MM.1S (cell line): ENCODE data around the gene RXFP4.
A peak's percentile ranks its signal among the peaks of the same experiment; 100 is the strongest.
"Not testable (repeated sequence)": the region's sequence is repeated elsewhere in the genome, so short reads cannot be mapped to it uniquely, and the experiment has no call there.

ENCODE experiments used
- DNase-seq: peaks from one replicate; pipeline ENCODE4 v3.0.0-alpha.2; 2015
- H2AFZ ChIP-seq: fragments of 300-600 bp; sonication (generic); 2 replicates; pipeline ENCODE4 v1.6.0; 2016; ENCODE audit warnings: antibody characterized with exemption, low read length
- H3F3A ChIP-seq: fragments of 300-600 bp; sonication (generic); 2 replicates; pipeline ENCODE4 v1.6.1; 2016; ENCODE audit warnings: mild to moderate bottlenecking, antibody characterized with exemption, low read length, moderate library complexity, mixed read lengths; ENCODE audit not compliant: insufficient read depth
- H3K27ac ChIP-seq: fragments of 300-600 bp; sonication (generic); 2 replicates; pipeline ENCODE4 v1.5.1; 2016; ENCODE audit warnings: mild to moderate bottlenecking, low read length
- H3K27me3 ChIP-seq: fragments of 300-600 bp; sonication (generic); replicated peaks from 2 replicates; pipeline ENCODE4 v1.6.0; 2016; ENCODE audit warnings: low read length; ENCODE audit not compliant: insufficient read depth
- H3K36me3 ChIP-seq: fragments of 300-600 bp; sonication (generic); replicated peaks from 2 replicates; pipeline ENCODE4 v1.6.1; 2016; ENCODE audit warnings: mild to moderate bottlenecking, low read length, mixed read lengths; ENCODE audit not compliant: insufficient read depth
- H3K4me1 ChIP-seq: fragments of 300-600 bp; sonication (generic); 2 replicates; pipeline ENCODE4 v1.6.1; 2016; ENCODE audit warnings: low read length, mixed read lengths
- H3K4me2 ChIP-seq: fragments of 300-600 bp; sonication (generic); 2 replicates; pipeline ENCODE4 v1.6.0; 2016; ENCODE audit warnings: low read depth, low read length
- H3K4me3 ChIP-seq: fragments of 300-600 bp; sonication (generic); 2 replicates; pipeline ENCODE4 v1.5.1; 2016; ENCODE audit warnings: low read length, mixed read lengths
- H3K79me2 ChIP-seq: fragments of 300-600 bp; sonication (generic); 2 replicates; pipeline ENCODE4 v1.6.1; 2016; ENCODE audit warnings: mixed run types, low read length, mixed read lengths
- H3K9ac ChIP-seq: fragments of 300-600 bp; sonication (generic); 2 replicates; pipeline ENCODE4 v1.6.1; 2016; ENCODE audit warnings: low read length, mixed read lengths
- H3K9me2 ChIP-seq: fragments of 300-600 bp; sonication (generic); replicated peaks from 2 replicates; pipeline ENCODE4 v1.6.1; 2016; ENCODE audit warnings: mild to moderate bottlenecking, low read length, mixed read lengths; ENCODE audit not compliant: insufficient read depth
- H3K9me3 ChIP-seq: fragments of 300-600 bp; sonication (generic); replicated peaks from 2 replicates; pipeline ENCODE4 v1.6.1; 2016; ENCODE audit warnings: mild to moderate bottlenecking, low read length, mixed read lengths; ENCODE audit not compliant: insufficient read depth
- H4K20me1 ChIP-seq: fragments of 300-600 bp; sonication (generic); 2 replicates; pipeline ENCODE4 v1.6.1; 2016; ENCODE audit warnings: mild to moderate bottlenecking, low read length, moderate library complexity, mixed read lengths; ENCODE audit not compliant: insufficient read depth
- CTCF ChIP-seq: fragments of 300-600 bp; sonication (generic); IDR thresholded peaks from 2 replicates; pipeline ENCODE4 v1.5.1; 2016; ENCODE audit warnings: antibody characterized with exemption, low read length, mixed read lengths
- EZH2 ChIP-seq: fragments of 300-600 bp; sonication (generic); optimal IDR thresholded peaks from 2 replicates; pipeline ENCODE3; 2017; ENCODE audit warnings: low read depth, mild to moderate bottlenecking, antibody characterized with exemption, low read length, mixed read lengths
- EZH2phosphoT487 ChIP-seq: fragments of 300-600 bp; sonication (generic); IDR thresholded peaks from 2 replicates; pipeline ENCODE4 v1.6.1; 2018; ENCODE audit warnings: antibody characterized with exemption, low read length

RXFP4 gene

GRCh38 chr1:155983191-155984024 lies 42.0 kb downstream of the RXFP4 start:
- H3K79me2 ChIP-seq, result peaks cover 41% of the 10 kb centered on the region
- no peaks in the 10 kb centered on the region for H4K20me1 ChIP-seq
- peak overlapping the region; percentile 4; the same call in 1 of the 2 replicates for H3K9ac ChIP-seq
- H3F3A ChIP-seq, result peaks cover 35% of the 10 kb centered on the region
- H3K4me1 ChIP-seq, result peaks cover 50% of the 10 kb centered on the region
- no peaks in the 10 kb centered on the region for H3K36me3 ChIP-seq
- no peaks in the 10 kb centered on the region for H3K9me3 ChIP-seq
- TF ChIP-seq EZH2 (no peak), CTCF (peak; percentile 61)
- H3K27me3 ChIP-seq, result no peaks in the 10 kb centered on the region
- DNase-seq, result peak; percentile 85
- peak overlapping the region; percentile 43 for H3K4me2 ChIP-seq
- no peak overlapping the region for H2AFZ ChIP-seq
- H3K9me2 ChIP-seq, result no peaks in the 10 kb centered on the region
- peak overlapping the region; percentile 16; the same call in 1 of the 2 replicates for H3K27ac ChIP-seq
- H3K4me3 ChIP-seq, result no peak overlapping the region

GRCh38 chr1:155984341-155984740 lies 42.9 kb downstream of the RXFP4 start:
- H3K27ac ChIP-seq, result no peak overlapping the region
- H2AFZ ChIP-seq, result no peak overlapping the region
- no peaks in the 10 kb centered on the region for H3K9me2 ChIP-seq
- peaks cover 54% of the 10 kb centered on the region for H3K4me1 ChIP-seq
- H3K36me3 ChIP-seq, result no peaks in the 10 kb centered on the region
- H4K20me1 ChIP-seq, result no peaks in the 10 kb centered on the region
- H3K27me3 ChIP-seq, result no peaks in the 10 kb centered on the region
- H3K4me2 ChIP-seq, result no peak overlapping the region
- H3K4me3 ChIP-seq, result no peak overlapping the region
- no peak for TF ChIP-seq EZH2
- no peak for TF ChIP-seq CTCF
- no peak for TF ChIP-seq EZH2phosphoT487
- H3K79me2 ChIP-seq, result peaks cover 32% of the 10 kb centered on the region
- H3K9ac ChIP-seq, result no peak overlapping the region
- no peak for DNase-seq
- no peaks in the 10 kb centered on the region for H3K9me3 ChIP-seq
- peaks cover 25% of the 10 kb centered on the region for H3F3A ChIP-seq

- H3K27me3 ChIP-seq, H2AFZ ChIP-seq, H3K4me2 ChIP-seq, H3K9me2 ChIP-seq, H3K36me3 ChIP-seq, H3K9me3 ChIP-seq, DNase-seq, H3K27ac ChIP-seq, H3K4me3 ChIP-seq, H3K9ac ChIP-seq, H4K20me1 ChIP-seq: not testable (repeated sequence)
- peaks cover 18% of the 10 kb centered on the region for H3F3A ChIP-seq
- H3K79me2 ChIP-seq, result peaks cover 30% of the 10 kb centered on the region
- peaks cover 57% of the 10 kb centered on the region for H3K4me1 ChIP-seq
Measured at GRCh38 chr1:155984903-155985645, 43.6 kb downstream of the RXFP4 start.
